HepG2 (cell line): ENCODE results near the gene NOL8. TPM values are rescaled to one million over a fixed set of nuclear protein-coding genes. Genes with fewer than 3 reads are reported as not detected.
A peak's percentile ranks its signal among the peaks of the same experiment; 100 is the strongest.

Experiments
- ATAC-seq: fragments of 200-7000 bp; cut with Tn5 transposase; 3 replicates; pipeline ENCODE4 v1.9.1; 2020; ENCODE audit warnings: mild to moderate bottlenecking, moderate library complexity
- BruUV-seq: library from RNA; stranded (reverse); fragments of 400-500 nt; replicated peaks from 2 replicates; lab custom pipeline; 2021; lab: Mats Ljungman, UMichigan
- CTCF ChIA-PET: fragments of 300-600 bp; formaldehyde crosslinking; extraction: SDS; loops from one replicate; lab custom pipeline; 2021; ENCODE audit warnings: low total read pairs, inconsistent platforms, low intra/inter-chr PET ratio; lab: Yijun Ruan, JAX
- POLR2A ChIA-PET: fragments of 350-600 bp; sonication (Branson Sonifier 250); formaldehyde crosslinking; loops from one replicate; lab custom pipeline; 2020; ENCODE audit warnings: antibody characterized with exemption, inconsistent platforms; lab: Yijun Ruan, JAX
- DNase-seq: peaks from one replicate; pipeline ENCODE4 v3.0.0-alpha.2; 2015; ENCODE audit warnings: low spot score
- FAIRE-seq: peaks from 3 replicates; lab custom pipeline; 2011; peaks lifted over from hg19 to GRCh38; lab: Jason Lieb, UNC
- H2AFZ ChIP-seq: one replicate; pipeline ENCODE4 v1.6.1; 2011; ENCODE audit warnings: low read length, inconsistent platforms
- H3K27ac ChIP-seq: fragments of 300-600 bp; 3 replicates; pipeline ENCODE4 v1.8.0; 2011; ENCODE audit warnings: mixed run types, mild to moderate bottlenecking, mixed read lengths, low read length, inconsistent platforms; ENCODE audit not compliant: insufficient read depth; ENCODE audit errors: extremely low read length
- H3K27me3 ChIP-seq, 2 experiments: fragments of 200-600 bp in 1 of 2; 2 replicates in 1 of 2; 3 replicates in 1 of 2; pipeline versions ENCODE4 v1.6.0 to v1.8.0; 2011; ENCODE audit warnings: low read length in 2 of 2, mild to moderate bottlenecking in 2 of 2, moderate library complexity in 2 of 2, inconsistent platforms in 1 of 2; ENCODE audit not compliant: insufficient read depth in 2 of 2, control insufficient read depth in 1 of 2
- H3K36me3 ChIP-seq, 2 experiments: fragments of 200-600 bp in 1 of 2; replicated peaks in 1 of 2; 2 replicates in 1 of 2; 3 replicates in 1 of 2; pipeline versions ENCODE4 v1.5.1 to v1.8.0; 2011; ENCODE audit warnings: low read length in 2 of 2, inconsistent platforms in 1 of 2; ENCODE audit not compliant: insufficient read depth in 2 of 2, control insufficient read depth in 1 of 2
- H3K4me1 ChIP-seq: 2 replicates; pipeline ENCODE4 v1.5.1; 2012; ENCODE audit warnings: low read length, inconsistent platforms; ENCODE audit not compliant: insufficient read depth
- H3K4me2 ChIP-seq: 2 replicates; pipeline ENCODE4 v1.6.0; 2011; ENCODE audit warnings: low read depth, low read length, inconsistent platforms
- H3K4me3 ChIP-seq, 3 experiments: fragments of 200-600 bp in 1 of 3; sonication (generic), shearing (Covaris generic) in 1 of 3; replicated peaks in 1 of 3; 2 replicates each; pipeline ENCODE4 v1.5.1; 2011 to 2016; ENCODE audit warnings: low read length in 3 of 3, inconsistent platforms in 2 of 3, low read depth in 2 of 3, mild to moderate bottlenecking in 2 of 3, control low read depth in 1 of 3, mixed read lengths in 1 of 3; ENCODE audit not compliant: insufficient read depth in 1 of 3
- H3K79me2 ChIP-seq: one replicate; pipeline ENCODE4 v1.6.1; 2011; ENCODE audit warnings: low read length, inconsistent platforms; ENCODE audit not compliant: insufficient read depth
- H3K9ac ChIP-seq: 2 replicates; pipeline ENCODE4 v1.6.0; 2011; ENCODE audit warnings: mild to moderate bottlenecking, low read depth, low read length, inconsistent platforms; ENCODE audit not compliant: insufficient read depth
- H3K9me3 ChIP-seq: 2 replicates; pipeline ENCODE4 v1.5.1; 2012; ENCODE audit warnings: mild to moderate bottlenecking, low read length
- H4K20me1 ChIP-seq: 2 replicates; pipeline ENCODE4 v1.6.0; 2011; ENCODE audit warnings: inconsistent platforms, mild to moderate bottlenecking, low read length, moderate library complexity; ENCODE audit not compliant: insufficient read depth
- BRD4 ChIP-seq: sonication (generic); formaldehyde crosslinking; IDR thresholded peaks from 2 replicates; pipeline ENCODE4 v1.4.0; 2020; ENCODE audit warnings: missing genetic modification reagents
- CBX1 ChIP-seq: IDR thresholded peaks from one replicate; pipeline ENCODE4 v1.6.1; 2016; ENCODE audit warnings: antibody characterized with exemption, low read depth
- CHD2 ChIP-seq: IDR thresholded peaks from 2 replicates; pipeline ENCODE4 v1.6.1; 2011; ENCODE audit warnings: low read depth, low read length, improper control_type of control experiment
- GABPB1 ChIP-seq: IDR thresholded peaks from 2 replicates; pipeline ENCODE4 v1.6.1; 2016; ENCODE audit warnings: mild to moderate bottlenecking, missing genetic modification reagents, moderate library complexity, missing compliant biosample characterization
- HES4 ChIP-seq: sonication (generic); formaldehyde crosslinking; IDR thresholded peaks from 2 replicates; pipeline ENCODE4 v1.9.0; 2021; ENCODE audit warnings: mild to moderate bottlenecking, missing genetic modification reagents, borderline replicate concordance
- HNRNPH1 ChIP-seq: fragments of 200-400 bp; formaldehyde crosslinking; optimal IDR thresholded peaks from 2 replicates; pipeline ENCODE3; 2017; ENCODE audit warnings: mild to moderate bottlenecking, low read depth, low read length
- MZF1 ChIP-seq: sonication (generic); formaldehyde crosslinking; IDR thresholded peaks from 2 replicates; pipeline ENCODE4 v1.8.1; 2023; ENCODE audit warnings: mild to moderate bottlenecking, missing genetic modification reagents, borderline replicate concordance
- NCOA2 ChIP-seq: sonication (generic); formaldehyde crosslinking; IDR thresholded peaks from 2 replicates; pipeline ENCODE4 v1.8.0; 2022; ENCODE audit warnings: inconsistent platforms
- PCBP2 ChIP-seq: fragments of 200-400 bp; formaldehyde crosslinking; optimal IDR thresholded peaks from 2 replicates; pipeline ENCODE3; 2018; ENCODE audit warnings: low read length, low read depth; ENCODE audit not compliant: poor library complexity, severe bottlenecking
- TBP ChIP-seq: sonication (generic); formaldehyde crosslinking; IDR thresholded peaks from 2 replicates; pipeline ENCODE4 v1.5.0; 2020; ENCODE audit warnings: missing genetic modification reagents
- ZNF24 ChIP-seq: fragments of 450-650 bp; IDR thresholded peaks from 2 replicates; pipeline ENCODE4 v1.6.1; 2017; ENCODE audit warnings: antibody characterized with exemption, mild to moderate bottlenecking
- ZNF432 ChIP-seq: sonication (generic); formaldehyde crosslinking; IDR thresholded peaks from 2 replicates; pipeline ENCODE4 v1.5.0; 2020; ENCODE audit warnings: missing genetic modification reagents, mild to moderate bottlenecking, borderline replicate concordance
- ZNF589 ChIP-seq: sonication (generic); formaldehyde crosslinking; conservative IDR thresholded peaks from 2 replicates; pipeline ENCODE4 v1.8.0; 2022; ENCODE audit warnings: mild to moderate bottlenecking, moderate library complexity, missing genetic modification reagents
- ZSCAN29 ChIP-seq: sonication (generic); formaldehyde crosslinking; conservative IDR thresholded peaks from 2 replicates; pipeline ENCODE4 v1.4.0; 2020; ENCODE audit warnings: mild to moderate bottlenecking, missing genetic modification reagents
- WGBS: methylation state at CpG from one replicate; pipeline ENCODE4 v1.1.6; 2017; ENCODE audit warnings: low lambda C conversion rate; 5-methylcytosine and 5-hydroxymethylcytosine counted together
- in situ Hi-C: cut with HindIII; loops from 2 replicates; pipeline ENCODE4 v1.10.0; 2017; ENCODE audit warnings: low pct_unique_long_range_greater_than_20kb; ENCODE audit not compliant: extremely low pct_ligation_motif_present
- intact Hi-C: fragments of 100-400 bp; cut with micrococcal nuclease; formaldehyde crosslinking; loops from one replicate; pipeline ENCODE4 v1.10.0; 2022; ENCODE audit not compliant: unreplicated experiment
- polyA plus RNA-seq, 8 experiments: library from polyadenylated mRNA; depleted of rRNA in 3 of 8; stranded (reverse) in 7 of 8; unstranded in 1 of 8; fragments of >200 nt; fragmentation: Illumina TruSeq in 4 of 8; extraction: Trizol in 4 of 8; gene quantifications; 2 replicates each; pipeline versions ENCODE4 v1.2.1 to v1.2.3, GENCODE V29; 2011 to 2016; ENCODE audit warnings: low read depth in 4 of 8, missing spikeins in 1 of 8, mixed read lengths in 1 of 8; ENCODE audit not compliant: insufficient read depth in 1 of 8
- total RNA-seq, 5 experiments: library from RNA; depleted of rRNA; stranded (reverse); fragments of >200 nt; fragmentation: Illumina TruSeq; extraction: Trizol; gene quantifications; 2 replicates each; pipeline ENCODE4 v1.2.3, GENCODE V29; 2016; ENCODE audit warnings: low read depth in 1 of 5
- TF ChIP-seq, protein P1 (sequence below): IDR thresholded peaks from 2 replicates; pipeline ENCODE4 v1.6.1; 2018; ENCODE audit warnings: missing genetic modification reagents, mild to moderate bottlenecking, missing compliant biosample characterization
- TF ChIP-seq, protein P2 (sequence below): sonication (generic); formaldehyde crosslinking; IDR thresholded peaks from 2 replicates; pipeline ENCODE4 v1.5.0; 2020; ENCODE audit warnings: missing genetic modification reagents
- TF ChIP-seq, protein P3 (sequence below): sonication (generic); formaldehyde crosslinking; IDR thresholded peaks from 2 replicates; pipeline ENCODE4 v1.4.0; 2020; ENCODE audit warnings: mild to moderate bottlenecking, missing genetic modification reagents
- TF ChIP-seq, protein P4 (sequence below): sonication (generic); formaldehyde crosslinking; IDR thresholded peaks from 2 replicates; pipeline ENCODE4 v1.5.1; 2020; ENCODE audit warnings: missing genetic modification reagents, mild to moderate bottlenecking, borderline replicate concordance

Gene NOL8
- total and polyA plus RNA-seq, 2 of the 13 experiments (the other 11 are each of a cell fraction or from before 2014, with no cell fraction given) = 12.8 to 36.3 TPM

DNA sequence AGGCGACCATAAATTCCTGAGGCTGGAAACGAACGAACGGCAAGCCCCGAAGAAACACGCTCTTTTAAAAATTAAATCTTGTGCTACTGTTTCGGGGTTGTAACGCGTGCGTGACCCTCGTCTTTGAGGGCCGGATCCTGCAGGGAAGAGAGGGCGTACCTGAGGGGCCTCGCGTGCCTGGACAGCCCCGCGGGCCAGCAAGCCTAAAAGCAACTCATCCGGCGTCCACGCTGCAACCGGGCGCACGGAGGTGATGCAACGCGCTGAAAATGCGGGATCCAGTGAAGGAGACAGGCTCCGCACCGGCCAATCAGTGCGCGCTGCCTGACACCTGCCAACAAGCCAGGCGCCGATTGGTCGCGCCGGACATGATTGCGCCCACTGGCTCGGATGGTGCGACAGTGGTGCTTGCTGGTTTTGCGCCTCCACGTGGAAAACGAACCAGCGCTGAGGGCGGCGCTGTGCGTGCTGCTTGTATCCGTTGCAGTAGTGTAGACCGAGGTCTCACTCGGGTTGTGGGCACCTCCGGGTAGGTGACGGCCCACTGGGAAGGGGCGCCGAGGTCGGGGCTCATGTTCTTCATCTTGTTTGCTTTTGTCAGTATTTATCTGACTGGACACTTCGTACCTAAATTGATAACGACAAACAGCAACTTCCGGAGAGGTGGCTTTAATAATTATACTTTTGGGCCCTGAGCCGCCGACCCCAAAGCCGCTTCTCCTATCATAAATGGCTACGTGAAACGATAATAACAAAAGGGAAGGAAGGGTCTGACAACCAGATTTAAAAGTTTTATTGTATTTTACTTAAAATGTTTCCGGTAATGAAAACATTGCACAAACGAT is 31.5 kb downstream of the NOL8 start, which contains the start of gene IARS1 (continued):
- TF ChIP-seq TBP (CRISPR knock-in tag) = no peak
- peak; percentile 68; the same call in 1 of the 2 replicates for TF ChIP-seq HES4
- TF ChIP-seq, protein P1, sequence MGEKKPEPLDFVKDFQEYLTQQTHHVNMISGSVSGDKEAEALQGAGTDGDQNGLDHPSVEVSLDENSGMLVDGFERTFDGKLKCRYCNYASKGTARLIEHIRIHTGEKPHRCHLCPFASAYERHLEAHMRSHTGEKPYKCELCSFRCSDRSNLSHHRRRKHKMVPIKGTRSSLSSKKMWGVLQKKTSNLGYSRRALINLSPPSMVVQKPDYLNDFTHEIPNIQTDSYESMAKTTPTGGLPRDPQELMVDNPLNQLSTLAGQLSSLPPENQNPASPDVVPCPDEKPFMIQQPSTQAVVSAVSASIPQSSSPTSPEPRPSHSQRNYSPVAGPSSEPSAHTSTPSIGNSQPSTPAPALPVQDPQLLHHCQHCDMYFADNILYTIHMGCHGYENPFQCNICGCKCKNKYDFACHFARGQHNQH (CRISPR knock-in tag) = peak; percentile 82
- TF ChIP-seq BRD4 (CRISPR knock-in tag) = peak; percentile 95
- peak; percentile 97; the same call in 1 of the 2 replicates for TF ChIP-seq ZSCAN29 (CRISPR knock-in tag)
- no peak for TF ChIP-seq CHD2
- TF ChIP-seq, protein P2, sequence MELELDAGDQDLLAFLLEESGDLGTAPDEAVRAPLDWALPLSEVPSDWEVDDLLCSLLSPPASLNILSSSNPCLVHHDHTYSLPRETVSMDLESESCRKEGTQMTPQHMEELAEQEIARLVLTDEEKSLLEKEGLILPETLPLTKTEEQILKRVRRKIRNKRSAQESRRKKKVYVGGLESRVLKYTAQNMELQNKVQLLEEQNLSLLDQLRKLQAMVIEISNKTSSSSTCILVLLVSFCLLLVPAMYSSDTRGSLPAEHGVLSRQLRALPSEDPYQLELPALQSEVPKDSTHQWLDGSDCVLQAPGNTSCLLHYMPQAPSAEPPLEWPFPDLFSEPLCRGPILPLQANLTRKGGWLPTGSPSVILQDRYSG (CRISPR knock-in tag) = peak; percentile 94
- TF ChIP-seq ZNF432 (CRISPR knock-in tag) = no peak
- peak; percentile 16 for TF ChIP-seq CBX1

DNA sequence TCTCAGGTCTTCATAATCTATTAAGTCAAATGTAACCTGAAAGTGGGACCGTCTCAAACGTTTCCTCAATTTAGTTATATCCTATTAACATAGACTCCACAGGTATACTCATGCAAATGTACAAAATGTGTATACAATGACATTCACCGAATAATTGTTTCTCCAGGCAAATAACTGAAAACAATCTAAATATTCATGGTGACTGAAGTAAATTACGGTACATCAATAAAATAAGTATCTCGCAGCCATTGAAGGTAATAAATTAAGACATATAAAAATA is 32.1 kb downstream of the NOL8 start:
- WGBS = under 1% methylated on average over 5 of the region's 5 CpGs
- Histone ChIP-seq H3K36me3 (peaks cover 3 to 41% of the 10 kb centered on the region in 2 experiments; a peak in 4 of 5 replicates), H3K9ac (peak overlapping the region; percentile 93), H3K27me3 (no peaks in the 10 kb centered on the region; a peak in 1 of 5 replicates), H3K4me2 (peak overlapping the region; percentile 99), H3K4me1 (peaks cover 36% of the 10 kb centered on the region), H3K79me2 (peaks cover 52% of the 10 kb centered on the region), H3K27ac (peak overlapping the region; percentile 85), H3K4me3 (peak overlapping the region; percentile 78 to 92 (median 82)), H4K20me1 (peaks cover 31% of the 10 kb centered on the region), H2AFZ (no peak overlapping the region), H3K9me3 (no peaks in the 10 kb centered on the region)
- ChIA-PET POLR2A (no interaction called here), CTCF (no interaction called here)
- BruUV-seq = TSS peak; percentile 68
- DNase-seq (no peak), ATAC-seq (no peak), FAIRE-seq (no peak)
- intact Hi-C loops (loop anchor here (2.0 kb wide), 1 partner anchor 342 kb away; no protein-coding TSS in a partner anchor), in situ Hi-C loops (no loop called here)
- TF ChIP-seq HNRNPH1 = no peak
- no peak for TF ChIP-seq GABPB1 (CRISPR knock-in tag)
- TF ChIP-seq PCBP2 = no peak
- TF ChIP-seq MZF1 (CRISPR knock-in tag) = no peak
- TF ChIP-seq ZNF589 (CRISPR knock-in tag) = no peak
- TF ChIP-seq, protein P3, sequence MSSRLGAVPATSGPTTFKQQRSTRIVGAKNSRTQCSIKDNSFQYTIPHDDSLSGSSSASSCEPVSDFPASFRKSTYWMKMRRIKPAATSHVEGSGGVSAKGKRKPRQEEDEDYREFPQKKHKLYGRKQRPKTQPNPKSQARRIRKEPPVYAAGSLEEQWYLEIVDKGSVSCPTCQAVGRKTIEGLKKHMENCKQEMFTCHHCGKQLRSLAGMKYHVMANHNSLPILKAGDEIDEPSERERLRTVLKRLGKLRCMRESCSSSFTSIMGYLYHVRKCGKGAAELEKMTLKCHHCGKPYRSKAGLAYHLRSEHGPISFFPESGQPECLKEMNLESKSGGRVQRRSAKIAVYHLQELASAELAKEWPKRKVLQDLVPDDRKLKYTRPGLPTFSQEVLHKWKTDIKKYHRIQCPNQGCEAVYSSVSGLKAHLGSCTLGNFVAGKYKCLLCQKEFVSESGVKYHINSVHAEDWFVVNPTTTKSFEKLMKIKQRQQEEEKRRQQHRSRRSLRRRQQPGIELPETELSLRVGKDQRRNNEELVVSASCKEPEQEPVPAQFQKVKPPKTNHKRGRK = no peak
- no peak for TF ChIP-seq ZNF24
- TF ChIP-seq, protein P4, sequence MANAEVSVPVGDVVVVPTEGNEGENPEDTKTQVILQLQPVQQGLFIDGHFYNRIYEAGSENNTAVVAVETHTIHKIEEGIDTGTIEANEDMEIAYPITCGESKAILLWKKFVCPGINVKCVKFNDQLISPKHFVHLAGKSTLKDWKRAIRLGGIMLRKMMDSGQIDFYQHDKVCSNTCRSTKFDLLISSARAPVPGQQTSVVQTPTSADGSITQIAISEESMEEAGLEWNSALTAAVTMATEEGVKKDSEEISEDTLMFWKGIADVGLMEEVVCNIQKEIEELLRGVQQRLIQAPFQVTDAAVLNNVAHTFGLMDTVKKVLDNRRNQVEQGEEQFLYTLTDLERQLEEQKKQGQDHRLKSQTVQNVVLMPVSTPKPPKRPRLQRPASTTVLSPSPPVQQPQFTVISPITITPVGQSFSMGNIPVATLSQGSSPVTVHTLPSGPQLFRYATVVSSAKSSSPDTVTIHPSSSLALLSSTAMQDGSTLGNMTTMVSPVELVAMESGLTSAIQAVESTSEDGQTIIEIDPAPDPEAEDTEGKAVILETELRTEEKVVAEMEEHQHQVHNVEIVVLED = no peak
- TF ChIP-seq NCOA2 (CRISPR knock-in tag) = no peak
